ENCODE data around the gene AQP3. TPM values are rescaled to one million over a fixed set of nuclear protein-coding genes. Genes with fewer than 3 reads are reported as not detected.

The AQP3 gene
- total RNA-seq, 2 experiments from 2014 or later: 7.2 to 8.1 TPM

DNA sequence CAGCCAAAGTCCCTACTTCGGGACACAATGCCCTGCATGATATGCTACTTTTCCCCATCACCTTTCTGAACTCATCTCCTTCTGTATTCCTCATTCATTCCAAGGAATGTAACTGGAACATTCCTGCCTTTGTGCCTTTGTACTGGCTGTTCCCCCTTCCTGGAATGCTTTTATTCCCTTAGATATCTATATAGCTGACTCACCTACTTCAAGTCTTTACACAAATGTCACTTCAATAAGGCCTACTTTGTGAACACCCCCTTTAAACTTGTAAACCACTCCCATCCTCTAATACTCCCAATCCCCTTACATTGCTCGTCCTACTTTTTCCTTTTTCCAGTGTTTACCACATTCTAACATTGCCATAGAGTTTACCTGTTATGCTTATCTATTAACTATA, 24.0 kb upstream of the AQP3 start:
- Mint-ChIP-seq H3K27ac (no peak overlapping the region), H3K36me3 (ENCODE audit: low read depth) (peaks cover 32% of the 10 kb centered on the region), H3K27me3 (ENCODE audit: low read depth) (no peaks in the 10 kb centered on the region), H3K4me3 (no peak overlapping the region), H3K9me3 (no peaks in the 10 kb centered on the region), H3K4me1 (ENCODE audit: low read depth) (peaks cover 32% of the 10 kb centered on the region)
- no peak for DNase-seq
- intact Hi-C loops (cut with micrococcal nuclease): loop anchor here (5.0 to 10.0 kb wide), 3 partner anchors 343 to 656 kb away; partner anchors contain the start of genes DCAF12, UBAP2 and UBE2R2
- CTCF ChIA-PET: interaction anchor here (0.8 to 4.8 kb wide), 6 partner anchors 19 to 110 kb away, joined by 4 to 23 read pairs (median 13); no protein-coding TSS in a partner anchor

DNA sequence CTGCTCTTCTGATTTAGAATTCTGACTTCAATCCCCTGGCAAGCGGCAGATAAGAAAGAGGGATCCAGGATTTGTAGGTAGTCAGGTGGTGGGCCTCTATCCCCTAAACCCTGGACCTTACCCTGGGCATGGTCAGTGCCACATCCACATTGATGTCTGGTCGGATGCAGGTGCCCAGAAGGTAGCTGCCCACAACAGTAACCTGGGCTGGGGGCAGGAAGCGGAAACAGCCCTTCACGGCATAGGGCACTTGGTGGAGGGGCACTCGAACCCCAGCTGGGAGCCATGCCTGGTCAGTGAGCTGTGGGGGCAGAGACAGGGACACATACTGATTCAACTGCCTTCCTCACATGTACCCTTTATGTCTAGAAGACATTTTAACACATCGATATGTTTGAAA, 22.5 kb upstream of the AQP3 start:
- Mint-ChIP-seq H3K27me3 (ENCODE audit: low read depth) (no peaks in the 10 kb centered on the region), H3K36me3 (ENCODE audit: low read depth) (peaks cover 34% of the 10 kb centered on the region), H3K4me1 (ENCODE audit: low read depth) (peaks cover 32% of the 10 kb centered on the region), H3K27ac (no peak overlapping the region), H3K9me3 (no peaks in the 10 kb centered on the region), H3K4me3 (no peak overlapping the region)
- DNase-seq: no peak
- CTCF ChIA-PET: interaction anchor here (0.9 to 9.9 kb wide), 4 partner anchors 20 to 95 kb away, joined by 3 to 159 read pairs (median 7); partner anchors contain the start of gene AQP3
- intact Hi-C loops (cut with micrococcal nuclease): loop anchor here (5.0 to 10.0 kb wide), 3 partner anchors 345 to 657 kb away; partner anchors contain the start of genes DCAF12, UBAP2 and UBE2R2

DNA sequence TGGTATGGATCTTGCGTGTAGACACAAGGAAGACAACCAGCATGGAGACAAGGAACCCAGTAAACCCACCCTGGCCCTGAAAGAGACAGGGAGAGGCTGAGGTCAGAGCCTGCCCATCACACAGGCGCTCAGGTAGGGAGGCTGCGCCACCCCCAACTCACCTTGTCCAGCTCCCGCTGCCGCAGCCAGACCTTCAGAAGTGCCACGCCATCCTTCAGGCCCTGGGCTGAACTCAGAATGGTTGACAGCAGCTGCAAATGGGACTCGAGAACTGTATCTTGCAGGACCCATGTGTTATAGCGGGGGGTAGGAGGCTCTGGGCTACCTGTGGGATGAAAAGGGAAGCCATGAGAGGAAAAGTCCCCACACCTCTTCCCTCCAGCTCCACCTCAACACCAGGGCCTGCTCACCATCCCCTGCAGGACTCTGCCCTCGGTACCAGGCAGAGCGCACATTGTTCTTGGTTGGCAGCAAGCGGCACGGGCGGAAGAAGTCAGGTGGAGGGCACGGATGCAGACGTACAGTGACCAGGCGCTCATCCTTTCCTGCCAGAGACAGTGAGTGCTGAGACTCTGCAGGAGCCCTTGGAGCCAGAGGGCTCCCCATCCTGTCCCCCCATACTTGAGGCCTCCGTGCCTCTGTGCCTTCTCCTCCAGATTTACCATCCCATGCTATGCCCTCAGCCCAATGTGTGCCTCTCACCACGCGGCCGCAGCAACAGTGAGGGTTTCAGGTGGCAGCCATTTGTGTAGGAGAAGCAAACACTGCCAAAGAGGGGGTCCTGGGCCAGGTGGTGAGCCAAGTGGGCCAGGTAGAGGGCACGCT, 21.6 kb upstream of the AQP3 start:
- CTCF ChIA-PET: interaction anchor here (0.8 to 9.9 kb wide), 3 partner anchors 19 to 94 kb away, joined by 5 to 159 read pairs (median 7); partner anchors contain the start of gene AQP3
- Mint-ChIP-seq H3K4me1 (ENCODE audit: low read depth) (peaks cover 30% of the 10 kb centered on the region), H3K36me3 (ENCODE audit: low read depth) (peaks cover 34% of the 10 kb centered on the region), H3K4me3 (no peak overlapping the region), H3K27ac (no peak overlapping the region), H3K27me3 (ENCODE audit: low read depth) (no peaks in the 10 kb centered on the region), H3K9me3 (no peaks in the 10 kb centered on the region)
- intact Hi-C loops (cut with micrococcal nuclease): no loop called here
- DNase-seq: no peak

DNA sequence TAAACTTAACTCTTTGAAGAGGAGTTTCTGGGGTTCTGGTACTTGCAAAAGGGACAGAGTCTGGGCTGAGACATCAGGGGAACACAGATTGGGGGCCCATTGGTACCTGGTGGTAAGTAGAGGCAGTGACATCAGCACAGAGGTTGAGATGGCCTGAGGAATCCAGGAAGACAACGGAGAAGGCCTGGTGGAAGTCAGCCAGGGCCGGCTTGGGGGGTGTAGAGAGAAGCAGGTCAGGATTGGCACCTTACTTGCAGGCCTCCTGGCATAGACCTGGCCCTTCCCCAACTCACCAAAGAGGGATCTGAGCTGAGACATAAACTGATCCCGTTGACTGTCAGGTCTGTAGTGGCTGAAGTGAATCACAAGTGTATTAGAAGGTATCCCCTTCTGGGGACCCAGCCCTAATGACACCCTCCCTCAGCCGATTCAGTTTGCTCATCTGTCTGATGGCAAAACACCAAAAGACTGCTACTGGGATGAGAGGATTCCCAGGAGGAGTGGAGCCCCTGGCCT, 20.9 kb upstream of the AQP3 start:
- Mint-ChIP-seq H3K36me3 (ENCODE audit: low read depth) (peaks cover 32% of the 10 kb centered on the region), H3K4me3 (no peak overlapping the region), H3K27me3 (ENCODE audit: low read depth) (no peaks in the 10 kb centered on the region), H3K27ac (no peak overlapping the region), H3K9me3 (no peaks in the 10 kb centered on the region), H3K4me1 (ENCODE audit: low read depth) (peaks cover 28% of the 10 kb centered on the region)
- intact Hi-C loops (cut with micrococcal nuclease): no loop called here
- no peak for DNase-seq
- CTCF ChIA-PET: interaction anchor here (1.2 to 9.9 kb wide), 6 partner anchors 10 to 183 kb away, joined by 3 to 159 read pairs (median 59); partner anchors contain the start of genes AQP3 and AQP7

DNA sequence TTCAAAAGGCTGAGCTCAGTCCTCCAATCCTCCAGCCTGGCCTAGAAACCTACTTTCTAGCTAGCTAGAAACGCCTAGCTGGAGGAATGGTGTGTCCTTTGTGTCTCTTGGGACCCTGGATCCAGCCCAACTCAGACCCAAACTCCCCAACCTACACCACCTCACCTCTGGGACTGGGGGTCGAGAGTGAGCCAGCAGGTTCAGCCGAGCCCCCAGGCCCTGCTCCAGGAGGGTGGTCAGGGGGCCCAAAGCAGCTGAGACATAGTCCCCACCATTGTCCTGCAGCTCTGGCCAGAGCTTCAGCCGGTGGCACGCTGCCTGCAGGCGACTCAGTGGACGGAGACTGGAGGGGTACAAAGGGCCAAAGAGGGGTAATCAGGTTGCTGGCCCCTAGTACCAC, 20.1 kb upstream of the AQP3 start:
- Mint-ChIP-seq H3K27ac (no peak overlapping the region), H3K36me3 (ENCODE audit: low read depth) (peaks cover 36% of the 10 kb centered on the region), H3K4me3 (no peak overlapping the region), H3K27me3 (ENCODE audit: low read depth) (no peaks in the 10 kb centered on the region), H3K4me1 (ENCODE audit: low read depth) (peaks cover 23% of the 10 kb centered on the region), H3K9me3 (no peaks in the 10 kb centered on the region)
- intact Hi-C loops (cut with micrococcal nuclease): loop anchor here (2.0 kb wide), 1 partner anchor 181 kb away; no protein-coding TSS in a partner anchor
- CTCF ChIA-PET: interaction anchor here (0.7 to 9.9 kb wide), 22 partner anchors 8 to 182 kb away, joined by 3 to 159 read pairs (median 6); partner anchors contain the start of genes AQP3 and AQP7
- DNase-seq: no peak

DNA sequence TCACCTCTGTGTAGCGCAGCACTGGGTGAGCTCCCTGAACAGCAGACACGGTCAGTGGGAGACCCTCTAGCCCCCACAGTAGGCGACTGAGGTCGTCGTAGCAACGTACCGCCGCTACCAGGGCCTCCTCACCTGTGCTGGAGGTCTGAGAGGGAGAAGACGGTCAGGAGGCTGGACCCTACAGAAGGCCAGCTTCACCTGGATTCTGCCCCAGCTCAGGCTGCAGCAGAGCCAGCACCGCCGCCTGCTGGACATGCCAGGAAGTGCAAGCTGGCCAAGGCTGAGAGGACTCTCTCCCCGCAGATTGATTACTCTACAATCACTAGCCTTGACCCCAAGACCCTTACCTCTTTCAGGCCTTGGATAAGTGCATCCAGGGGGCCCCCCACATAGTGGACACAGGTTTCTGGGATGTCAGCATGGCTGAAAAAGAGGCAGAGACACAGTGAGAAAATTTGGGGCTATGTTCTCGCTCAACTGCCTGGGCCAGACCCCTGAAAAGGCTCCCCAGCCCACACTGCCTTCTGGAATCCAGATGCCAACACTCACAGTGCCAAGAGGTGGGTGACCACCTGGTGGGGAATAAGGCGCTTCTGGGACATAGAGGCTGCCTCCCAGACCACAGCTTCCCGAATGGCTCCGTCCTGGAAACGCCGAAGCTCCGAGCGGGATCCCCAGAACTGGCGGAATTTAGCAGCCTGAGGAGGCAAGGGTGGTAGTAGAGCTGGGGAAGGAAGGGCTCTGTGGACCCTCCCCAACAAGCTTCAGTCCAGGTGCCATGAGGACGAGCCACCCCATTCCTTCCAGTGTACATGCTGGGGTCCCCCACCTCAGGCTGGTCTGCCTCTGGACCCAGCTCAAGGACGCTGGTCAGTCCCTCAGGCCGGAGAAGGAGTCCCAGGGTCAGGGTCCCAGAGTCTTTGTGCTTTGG, 19.4 kb upstream of the AQP3 start:
- no peak overlapping the region for H3K4me3 Mint-ChIP-seq
- H3K9me3 Mint-ChIP-seq: no peaks in the 10 kb centered on the region
- CTCF ChIA-PET: interaction anchor here (0.6 to 9.9 kb wide), 29 partner anchors 9 to 181 kb away, joined by 3 to 159 read pairs (median 4); partner anchors contain the start of genes AQP3 and AQP7
- DNase-seq: peak; percentile 81
- peaks cover 16% of the 10 kb centered on the region for H3K4me1 Mint-ChIP-seq (ENCODE audit: low read depth)
- H3K27ac Mint-ChIP-seq: peak overlapping the region; percentile 24
- H3K36me3 Mint-ChIP-seq (ENCODE audit: low read depth): peaks cover 34% of the 10 kb centered on the region
- intact Hi-C loops (cut with micrococcal nuclease): loop anchor here (1.0 to 2.0 kb wide), 4 partner anchors 20 to 180 kb away; partner anchors contain the start of gene AQP3
- H3K27me3 Mint-ChIP-seq (ENCODE audit: low read depth): no peaks in the 10 kb centered on the region

DNA sequence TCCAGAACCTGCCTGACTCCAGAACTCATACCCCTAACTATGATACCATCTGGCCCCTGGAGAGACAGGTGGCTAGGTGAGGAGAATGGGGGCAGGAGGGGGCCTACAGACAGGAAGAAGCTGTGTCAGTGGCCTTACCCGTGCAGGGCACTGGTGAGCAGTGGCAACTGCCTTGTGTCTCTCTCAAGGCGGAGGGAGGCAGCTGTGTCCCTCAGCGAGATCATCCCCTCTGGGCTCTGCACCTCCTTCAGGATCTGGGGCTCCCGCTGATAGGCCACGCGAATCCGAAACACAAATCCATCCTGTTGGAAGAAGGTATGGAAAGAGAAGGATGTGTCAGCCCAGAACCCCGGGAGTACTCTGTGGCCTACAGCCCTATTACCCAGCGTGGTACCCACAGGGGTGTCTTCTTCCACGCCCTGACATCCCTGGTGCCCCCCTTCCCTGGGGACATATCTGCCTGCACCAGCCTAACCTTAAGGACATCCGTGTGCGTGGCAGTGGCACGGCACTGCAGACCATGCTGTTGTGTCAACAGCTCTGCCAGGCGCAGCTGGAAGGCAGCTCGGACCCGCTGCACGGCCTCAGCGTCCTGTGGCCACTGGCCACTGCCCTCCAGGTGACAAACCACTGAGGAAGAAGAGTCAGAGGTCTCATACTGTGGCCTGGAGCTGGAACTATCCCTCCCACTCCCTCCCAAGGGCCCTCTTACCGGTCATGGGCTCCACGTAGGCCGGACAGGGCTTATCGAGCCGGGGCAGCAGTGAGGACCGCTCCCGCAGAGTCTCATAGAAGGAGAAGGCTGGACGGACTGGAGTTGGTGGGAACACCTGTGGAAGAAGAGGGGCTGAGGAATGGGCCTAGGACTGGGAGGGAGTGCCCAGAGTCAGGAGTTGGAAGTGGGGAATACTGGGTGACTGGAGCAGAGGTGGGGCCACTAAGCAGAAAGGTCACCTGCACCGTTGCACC, 18.5 kb upstream of the AQP3 start:
- Mint-ChIP-seq H3K36me3 (ENCODE audit: low read depth) (peaks cover 28% of the 10 kb centered on the region), H3K4me1 (ENCODE audit: low read depth) (peaks cover 8% of the 10 kb centered on the region), H3K4me3 (no peak overlapping the region), H3K27me3 (ENCODE audit: low read depth) (no peaks in the 10 kb centered on the region), H3K9me3 (no peaks in the 10 kb centered on the region), H3K27ac (peak overlapping the region; percentile 24)
- DNase-seq: no peak
- CTCF ChIA-PET: interaction anchor here (0.6 to 9.9 kb wide), 22 partner anchors 8 to 179 kb away, joined by 3 to 159 read pairs (median 6); partner anchors contain the start of genes AQP3, AQP7 and NOL6
- intact Hi-C loops (cut with micrococcal nuclease): loop anchor here (1.0 to 2.0 kb wide), 4 partner anchors 19 to 179 kb away; partner anchors contain the start of gene AQP3

DNA sequence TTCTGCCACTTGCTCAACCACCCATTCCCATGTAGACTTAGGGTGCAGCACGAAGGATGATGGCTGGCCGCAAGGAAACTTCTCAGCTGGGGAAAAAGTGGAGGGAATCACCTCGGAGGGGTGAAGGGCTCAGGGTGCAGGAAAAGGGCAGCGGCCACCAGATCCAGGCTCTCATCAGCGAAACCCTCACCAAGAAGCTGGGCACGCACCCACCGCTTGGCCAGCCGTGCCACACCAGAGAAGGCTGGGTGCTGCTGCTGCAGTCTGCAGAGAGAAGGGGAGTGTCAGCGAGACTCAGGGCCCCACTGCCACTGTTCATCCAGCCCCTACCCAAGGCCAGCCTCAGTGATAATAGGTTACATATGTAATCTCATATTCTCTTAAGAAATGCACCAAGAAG, 17.7 kb upstream of the AQP3 start:
- no peak overlapping the region for H3K4me3 Mint-ChIP-seq
- CTCF ChIA-PET: interaction anchor here (1.0 to 9.9 kb wide), 5 partner anchors 9 to 90 kb away, joined by 9 to 159 read pairs (median 69); partner anchors contain the start of genes AQP3, AQP7 and NOL6
- H3K27me3 Mint-ChIP-seq (ENCODE audit: low read depth): no peaks in the 10 kb centered on the region
- no peaks in the 10 kb centered on the region for H3K9me3 Mint-ChIP-seq
- peaks cover 6% of the 10 kb centered on the region for H3K4me1 Mint-ChIP-seq (ENCODE audit: low read depth)
- no peak for DNase-seq
- H3K27ac Mint-ChIP-seq: peak overlapping the region; percentile 30
- intact Hi-C loops (cut with micrococcal nuclease): no loop called here
- H3K36me3 Mint-ChIP-seq (ENCODE audit: low read depth): peaks cover 24% of the 10 kb centered on the region

DNA sequence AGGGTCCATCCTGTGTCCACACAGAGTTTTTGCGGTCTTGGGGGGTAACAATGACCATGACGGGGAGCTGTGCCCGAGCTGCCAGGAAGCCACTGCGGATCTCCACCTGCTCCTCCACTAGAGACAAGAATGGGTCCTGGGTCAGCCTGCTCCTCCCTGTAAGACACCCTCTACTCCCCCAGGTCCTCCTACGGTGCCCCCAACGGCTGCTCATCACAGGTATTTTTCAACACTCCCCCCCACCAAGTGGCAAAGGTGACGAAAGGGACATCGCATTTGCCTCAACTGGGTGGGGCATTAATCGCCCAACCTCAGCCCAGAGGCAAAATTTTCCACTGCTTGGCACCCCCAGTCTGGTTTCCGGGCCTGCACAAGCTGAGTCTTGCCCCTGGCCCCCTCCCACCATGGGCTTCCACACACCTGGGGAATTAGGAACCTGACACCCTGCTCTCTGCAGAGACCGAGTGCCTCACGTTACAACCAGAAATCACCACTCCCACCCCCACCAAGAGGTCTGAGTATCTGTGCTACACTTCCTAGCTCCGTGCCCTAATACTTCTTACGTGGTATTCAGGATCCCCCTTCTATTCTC, 16.7 kb upstream of the AQP3 start:
- H3K4me1 Mint-ChIP-seq (ENCODE audit: low read depth): peaks cover 7% of the 10 kb centered on the region
- CTCF ChIA-PET: interaction anchor here (0.6 to 9.9 kb wide), 7 partner anchors 10 to 342 kb away, joined by 3 to 159 read pairs (median 49); partner anchors contain the start of genes AQP3, AQP7 and NOL6
- H3K9me3 Mint-ChIP-seq: no peaks in the 10 kb centered on the region
- intact Hi-C loops (cut with micrococcal nuclease): no loop called here
- no peak overlapping the region for H3K27ac Mint-ChIP-seq
- no peak for DNase-seq
- peaks cover 18% of the 10 kb centered on the region for H3K36me3 Mint-ChIP-seq (ENCODE audit: low read depth)
- no peaks in the 10 kb centered on the region for H3K27me3 Mint-ChIP-seq (ENCODE audit: low read depth)
- H3K4me3 Mint-ChIP-seq: no peak overlapping the region

DNA sequence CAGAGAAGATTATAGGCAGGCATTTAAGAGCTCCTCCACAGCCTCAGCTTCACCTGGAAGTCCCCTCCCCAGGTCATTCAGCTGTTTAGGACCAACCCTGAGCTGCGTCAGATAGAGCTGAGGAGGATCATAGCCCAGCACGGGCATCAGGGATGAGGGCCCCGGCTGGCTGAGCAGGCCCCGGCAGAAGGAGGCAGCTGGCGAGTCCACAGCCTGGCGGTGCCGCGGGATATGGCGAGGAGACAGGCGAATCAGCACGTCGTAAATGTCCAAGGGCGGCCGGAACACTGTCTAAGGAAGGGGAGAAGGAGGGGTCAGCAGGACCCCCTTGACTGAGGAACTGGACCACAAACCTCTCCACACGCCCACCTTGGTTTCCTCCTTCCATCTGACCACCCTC, 15.8 kb upstream of the AQP3 start:
- no peak for DNase-seq

More for the DNA sequence above, 15.8 kb upstream of the AQP3 start:
- intact Hi-C loops (cut with micrococcal nuclease): no loop called here
- Mint-ChIP-seq H3K4me1 (ENCODE audit: low read depth) (peaks cover 16% of the 10 kb centered on the region), H3K27ac (no peak overlapping the region), H3K27me3 (ENCODE audit: low read depth) (no peaks in the 10 kb centered on the region), H3K4me3 (no peak overlapping the region), H3K36me3 (ENCODE audit: low read depth) (peaks cover 16% of the 10 kb centered on the region), H3K9me3 (no peaks in the 10 kb centered on the region)
- CTCF ChIA-PET: interaction anchor here (0.6 to 9.9 kb wide), 7 partner anchors 10 to 88 kb away, joined by 3 to 159 read pairs (median 49); partner anchors contain the start of genes AQP3, AQP7 and NOL6
